Measurements from ENCODE around the gene ZMYM2.

DNA sequence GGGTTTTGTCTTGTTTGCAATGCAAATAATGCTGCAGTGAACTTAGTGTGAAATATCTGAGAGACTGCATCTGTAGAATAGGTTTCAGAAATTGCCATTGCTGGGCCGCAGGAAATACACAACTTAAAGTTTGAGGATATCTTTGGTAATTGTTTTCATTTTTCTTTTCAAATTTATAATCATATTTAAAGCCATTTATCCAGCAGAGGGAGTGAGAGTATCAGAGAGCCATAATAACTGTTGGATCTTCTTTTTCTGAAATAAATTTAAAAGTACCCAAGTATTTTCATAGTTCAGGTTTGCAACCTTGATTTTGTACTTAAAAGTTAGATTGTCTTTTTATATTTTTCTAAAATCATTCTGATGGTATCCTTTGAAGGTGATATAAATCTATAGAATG is 99.4 kb downstream of the ZMYM2 start:
- TF ChIP-seq, protein P1, sequence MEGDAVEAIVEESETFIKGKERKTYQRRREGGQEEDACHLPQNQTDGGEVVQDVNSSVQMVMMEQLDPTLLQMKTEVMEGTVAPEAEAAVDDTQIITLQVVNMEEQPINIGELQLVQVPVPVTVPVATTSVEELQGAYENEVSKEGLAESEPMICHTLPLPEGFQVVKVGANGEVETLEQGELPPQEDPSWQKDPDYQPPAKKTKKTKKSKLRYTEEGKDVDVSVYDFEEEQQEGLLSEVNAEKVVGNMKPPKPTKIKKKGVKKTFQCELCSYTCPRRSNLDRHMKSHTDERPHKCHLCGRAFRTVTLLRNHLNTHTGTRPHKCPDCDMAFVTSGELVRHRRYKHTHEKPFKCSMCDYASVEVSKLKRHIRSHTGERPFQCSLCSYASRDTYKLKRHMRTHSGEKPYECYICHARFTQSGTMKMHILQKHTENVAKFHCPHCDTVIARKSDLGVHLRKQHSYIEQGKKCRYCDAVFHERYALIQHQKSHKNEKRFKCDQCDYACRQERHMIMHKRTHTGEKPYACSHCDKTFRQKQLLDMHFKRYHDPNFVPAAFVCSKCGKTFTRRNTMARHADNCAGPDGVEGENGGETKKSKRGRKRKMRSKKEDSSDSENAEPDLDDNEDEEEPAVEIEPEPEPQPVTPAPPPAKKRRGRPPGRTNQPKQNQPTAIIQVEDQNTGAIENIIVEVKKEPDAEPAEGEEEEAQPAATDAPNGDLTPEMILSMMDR (IDR thresholded peaks at IDR 0.05; ENCODE audit: extremely low read depth in 1 of 2, insufficient read depth in 1 of 2, low read depth in 1 of 2, low read length in 2 of 2), result no peak
- TF ChIP-seq POLR2AphosphoS5 (IDR thresholded peaks at IDR 0.05; ENCODE audit: insufficient read depth, low read depth, low read length), result no peak
